HCT116 (cell line): ENCODE results near the gene MAT2B. TPM values are rescaled to one million over a fixed set of nuclear protein-coding genes. Genes with fewer than 3 reads are reported as not detected.
"Not testable (repeated sequence)": the region's sequence is repeated elsewhere in the genome, so short reads cannot be mapped to it uniquely, and the experiment has no call there.

Experiments used
- ATAC-seq: fragments of 200-7000 bp; cut with Tn5 transposase; 2 replicates; pipeline ENCODE4 v1.9.1; 2020; ENCODE audit warnings: mild to moderate bottlenecking, moderate library complexity
- BruUV-seq: library from RNA; stranded (reverse); fragments of 400-500 nt; replicated peaks from 2 replicates; lab custom pipeline; 2021; lab: Mats Ljungman, UMichigan
- CTCF ChIA-PET: fragments of 300-600 bp; sonication (Branson Sonifier 250); formaldehyde crosslinking; loops from one replicate; lab custom pipeline; 2021; ENCODE audit warnings: antibody characterized with exemption; lab: Charles Lee
- POLR2A ChIA-PET: fragments of 300-600, 350-600 bp; sonication (Branson Sonifier 250); formaldehyde crosslinking; loops from one replicate; lab custom pipeline; 2021; ENCODE audit warnings: antibody characterized with exemption; lab: Charles Lee
- RAD21 ChIA-PET, 2 experiments: fragments of 300-600 bp; sonication (Branson Sonifier 250); formaldehyde crosslinking; loops; one replicate each; lab custom pipeline; 2023; ENCODE audit warnings: low total read pairs in 2 of 2; ENCODE audit not compliant: uncharacterized antibody in 2 of 2, unreplicated experiment in 2 of 2, low non-redundant PET in 1 of 2; lab: Charles Lee
- DNase-seq: peaks from one replicate; pipeline ENCODE4 v3.0.0-alpha.2; 2010; ENCODE audit warnings: low read depth, low spot score
- H2AFZ ChIP-seq: fragments of 200-600 bp; shearing (Covaris generic), sonication (generic); 2 replicates; pipeline ENCODE4 v1.6.1; 2017; ENCODE audit warnings: low read depth, mixed run types, mixed read lengths, antibody characterized with exemption, low read length; ENCODE audit not compliant: poor library complexity, severe bottlenecking
- H3K27ac ChIP-seq: 2 replicates; pipeline ENCODE4 v1.5.1; 2012; ENCODE audit warnings: low read depth, low read length
- H3K27me3 ChIP-seq: fragments of 200-600 bp; sonication (generic); 2 replicates; pipeline ENCODE4 v1.6.1; 2016; ENCODE audit warnings: mixed run types, low read length, mixed read lengths; ENCODE audit not compliant: insufficient read depth
- H3K36me3 ChIP-seq, 2 experiments: fragments of 200-500 bp in 1 of 2; fragments of 200-600 bp in 1 of 2; sonication (Bioruptor generic) in 1 of 2; sonication (generic) in 1 of 2; 2 replicates each; pipeline versions ENCODE4 v1.5.1 to v1.6.1; 2014 to 2016; ENCODE audit warnings: low read length in 2 of 2, inconsistent platforms in 1 of 2, mixed read lengths in 1 of 2, mixed run types in 1 of 2; ENCODE audit not compliant: insufficient read depth in 2 of 2, control insufficient read depth in 1 of 2
- H3K4me1 ChIP-seq, 2 experiments: fragments of 200-600 bp in 1 of 2; sonication (generic) in 1 of 2; 2 replicates each; pipeline versions ENCODE4 v1.5.1 to v1.6.1; 2012 to 2017; ENCODE audit warnings: low read length in 2 of 2, inconsistent platforms in 1 of 2, mild to moderate bottlenecking in 1 of 2, mixed read lengths in 1 of 2, mixed run types in 1 of 2, moderate library complexity in 1 of 2; ENCODE audit not compliant: insufficient read depth in 2 of 2, control insufficient read depth in 1 of 2
- H3K4me2 ChIP-seq: fragments of 200-600 bp; sonication (generic); 2 replicates; pipeline ENCODE4 v1.6.1; 2017; ENCODE audit warnings: mixed run types, low read length, mixed read lengths
- H3K4me3 ChIP-seq, 2 experiments: fragments of 200-600 bp in 1 of 2; sonication (generic) in 1 of 2; replicated peaks in 1 of 2; 2 replicates each; pipeline ENCODE4 v1.5.1; 2011 to 2016; ENCODE audit warnings: low read length in 2 of 2, control low read depth in 1 of 2, low read depth in 1 of 2, mild to moderate bottlenecking in 1 of 2, mixed read lengths in 1 of 2, mixed run types in 1 of 2
- H3K79me2 ChIP-seq: fragments of 200-600 bp; sonication (generic); 2 replicates; pipeline ENCODE4 v1.6.1; 2017; ENCODE audit warnings: mild to moderate bottlenecking, mixed run types, low read length, moderate library complexity, mixed read lengths; ENCODE audit not compliant: insufficient read depth
- H3K9ac ChIP-seq: fragments of 200-600 bp; sonication (generic); 2 replicates; pipeline ENCODE4 v1.6.1; 2016; ENCODE audit warnings: low read length, mixed read lengths
- H3K9me2 ChIP-seq: fragments of 200-600 bp; sonication (generic), shearing (Covaris generic); 2 replicates; pipeline ENCODE4 v1.6.1; 2017; ENCODE audit warnings: mixed run types, mild to moderate bottlenecking, moderate library complexity; ENCODE audit not compliant: insufficient read depth
- H3K9me3 ChIP-seq, 2 experiments: fragments of 200-500 bp in 1 of 2; fragments of 200-600 bp in 1 of 2; sonication (Bioruptor generic) in 1 of 2; sonication (generic) in 1 of 2; 2 replicates each; pipeline ENCODE4 v1.6.1; 2014 to 2017; ENCODE audit warnings: low read length in 2 of 2, mixed read lengths in 2 of 2, inconsistent platforms in 1 of 2, low read depth in 1 of 2, mild to moderate bottlenecking in 1 of 2, mixed run types in 1 of 2, moderate library complexity in 1 of 2; ENCODE audit not compliant: control insufficient read depth in 1 of 2, insufficient read depth in 1 of 2
- H4K20me1 ChIP-seq: fragments of 200-600 bp; sonication (generic), shearing (Covaris generic); 2 replicates; pipeline ENCODE4 v1.6.1; 2017; ENCODE audit warnings: mixed run types, mild to moderate bottlenecking, moderate library complexity; ENCODE audit not compliant: insufficient read depth
- CEBPB ChIP-seq: IDR thresholded peaks from 2 replicates; pipeline ENCODE4 v1.6.1; 2012; ENCODE audit warnings: low read depth
- EGR1 ChIP-seq: IDR thresholded peaks from 2 replicates; pipeline ENCODE4 v1.6.1; 2012; ENCODE audit warnings: low read depth
- FOSL1 ChIP-seq: IDR thresholded peaks from 2 replicates; pipeline ENCODE4 v1.6.1; 2012; ENCODE audit warnings: low read depth
- MAX ChIP-seq: IDR thresholded peaks from 2 replicates; pipeline ENCODE4 v1.6.1; 2012
- POLR2A ChIP-seq: IDR thresholded peaks from 2 replicates; pipeline ENCODE4 v1.7.0; 2011; ENCODE audit warnings: borderline replicate concordance; ENCODE audit not compliant: insufficient read depth, insufficient read length; ENCODE audit errors: extremely low read depth
- SP1 ChIP-seq: IDR thresholded peaks from 2 replicates; pipeline ENCODE4 v1.6.1; 2012; ENCODE audit warnings: low read depth
- TCF7L2 ChIP-seq: IDR thresholded peaks from 2 replicates; pipeline ENCODE4 v1.7.0; 2011; ENCODE audit warnings: borderline replicate concordance, inconsistent platforms; ENCODE audit not compliant: insufficient read depth, insufficient read length; ENCODE audit errors: extremely low read depth
- YY1 ChIP-seq: IDR thresholded peaks from 2 replicates; pipeline ENCODE4 v1.6.1; 2011; ENCODE audit warnings: low read length, low read depth, moderate library complexity, mild to moderate bottlenecking; ENCODE audit not compliant: insufficient replicate concordance; ENCODE audit errors: extremely low read depth
- ZBTB33 ChIP-seq: IDR thresholded peaks from 2 replicates; pipeline ENCODE4 v1.6.1; 2011; ENCODE audit warnings: mild to moderate bottlenecking, low read length, moderate library complexity; ENCODE audit not compliant: insufficient replicate concordance; ENCODE audit errors: extremely low read depth
- intact Hi-C: fragments of 100-400 bp; cut with micrococcal nuclease; formaldehyde crosslinking; loops from 2 replicates; pipeline ENCODE4 v1.10.0; 2022
- total RNA-seq: library from RNA; stranded (reverse); gene quantifications from one replicate; pipeline ENCODE4 v1.2.1, GENCODE V29; 2021; ENCODE audit not compliant: unreplicated experiment

The MAT2B gene
- total RNA-seq, 1 experiment from 2014 or later: 45.9 TPM

- CTCF ChIA-PET: no interaction called here
- no peak overlapping the region for H2AFZ ChIP-seq
- RAD21 ChIA-PET: no interaction called here
Measured at GRCh38 chr5:163535290-163535689, 29.9 kb downstream of the MAT2B start.

GRCh38 chr5:163536442-163536841 is 31.0 kb downstream of the MAT2B start:
- POLR2A ChIA-PET, ATAC-seq, BruUV-seq, H3K4me3 ChIP-seq, H3K9me2 ChIP-seq, H3K27me3 ChIP-seq, H3K9me3 ChIP-seq, H3K79me2 ChIP-seq, H2AFZ ChIP-seq, H3K4me2 ChIP-seq, RAD21 ChIA-PET, H3K36me3 ChIP-seq, intact Hi-C loops, H4K20me1 ChIP-seq, H3K9ac ChIP-seq, H3K4me1 ChIP-seq, DNase-seq, CTCF ChIA-PET, H3K27ac ChIP-seq: not testable (repeated sequence)

More at GRCh38 chr5:163535290-163535689, 29.9 kb downstream of the MAT2B start:
- intact Hi-C loops: no loop called here
- Histone ChIP-seq H3K4me1 (no peaks in the 10 kb centered on the region), H3K27ac (no peak overlapping the region), H3K4me2 (no peak overlapping the region), H3K9me2 (no peaks in the 10 kb centered on the region; the same call in 1 of the 2 replicates), H3K36me3 (no peaks in the 10 kb centered on the region), H3K27me3 (no peaks in the 10 kb centered on the region), H3K79me2 (no peaks in the 10 kb centered on the region), H3K4me3 (no peak overlapping the region), H3K9me3 (no peaks in the 10 kb centered on the region), H4K20me1 (no peaks in the 10 kb centered on the region), H3K9ac (no peak overlapping the region)
- BruUV-seq: no TSS peak
- DNase-seq: no peak
- TF ChIP-seq CEBPB (no peak), EGR1 (no peak), MAX (no peak), ZBTB33 (no peak), TCF7L2 (no peak), FOSL1 (no peak), SP1 (no peak), POLR2A (no peak), YY1 (no peak)
- POLR2A ChIA-PET: no interaction called here
- no peak for ATAC-seq
